ENCODE measurements around the gene KRCC1.

- TF ChIP-seq POLR2A (IDR thresholded peaks at IDR 0.05; ENCODE audit: low read depth, low read length) (no peak), POLR2AphosphoS5 (IDR thresholded peaks at IDR 0.05; ENCODE audit: low read depth, low read length) (no peak), TAF1 (IDR thresholded peaks at IDR 0.05; ENCODE audit: borderline replicate concordance, low read depth, low read length) (no peak)
These were observed 39.4 kb upstream of the KRCC1 start for GRCh38 chr2:88095022-88095421.

Measured in GM12892 (cell line).